Measurements from ENCODE around the gene CD69.
"Not testable (repeated sequence)": the region's sequence is repeated elsewhere in the genome, so short reads cannot be mapped to it uniquely, and the experiment has no call there.

The CD69 gene

DNA sequence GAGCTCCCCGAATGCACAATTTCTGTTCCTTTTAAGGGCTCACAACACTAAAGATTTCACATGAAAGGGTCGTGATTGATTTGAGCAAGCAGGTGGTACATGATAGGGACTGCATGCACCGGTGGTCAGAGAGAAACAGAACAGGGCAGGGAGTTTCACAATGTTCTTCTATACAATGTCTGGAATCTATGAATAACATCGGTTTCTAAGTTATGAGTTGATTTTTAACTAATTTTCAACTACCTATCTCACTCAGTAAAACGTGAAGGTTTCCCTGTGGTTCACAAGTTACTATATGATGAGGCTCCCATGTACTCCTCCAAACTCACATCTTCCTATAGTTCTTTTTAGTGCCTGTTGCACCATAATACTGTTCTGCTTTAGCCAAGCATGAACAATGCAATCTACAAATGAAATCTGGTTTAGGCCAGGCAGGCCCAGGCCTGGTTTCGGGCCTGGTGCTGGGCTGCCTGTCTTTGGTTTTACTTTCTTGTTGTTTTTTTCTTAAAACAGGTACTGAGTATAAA lies 47.6 kb downstream of the CD69 start:
- DNase-seq, result not testable (repeated sequence)

DNA sequence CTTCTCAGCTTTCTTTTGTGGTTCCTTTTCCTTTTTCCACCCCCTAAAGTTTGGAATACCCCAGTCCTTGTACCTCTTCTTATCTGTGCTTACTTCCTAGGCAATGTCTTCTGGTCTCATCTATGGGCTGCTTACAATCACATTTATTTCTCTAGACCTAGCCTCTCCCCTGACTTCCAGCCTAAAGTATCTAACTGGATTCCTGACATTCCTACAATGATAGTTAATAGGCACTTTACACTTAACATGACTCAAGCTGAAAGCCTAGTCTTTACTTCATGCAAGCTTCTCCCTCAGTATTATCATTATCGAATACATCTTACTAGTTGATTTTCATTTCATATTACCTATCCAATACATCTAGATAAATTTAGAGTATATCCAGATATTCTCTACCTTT lies 49.0 kb downstream of the CD69 start:
- DNase-seq, result no peak

DNA sequence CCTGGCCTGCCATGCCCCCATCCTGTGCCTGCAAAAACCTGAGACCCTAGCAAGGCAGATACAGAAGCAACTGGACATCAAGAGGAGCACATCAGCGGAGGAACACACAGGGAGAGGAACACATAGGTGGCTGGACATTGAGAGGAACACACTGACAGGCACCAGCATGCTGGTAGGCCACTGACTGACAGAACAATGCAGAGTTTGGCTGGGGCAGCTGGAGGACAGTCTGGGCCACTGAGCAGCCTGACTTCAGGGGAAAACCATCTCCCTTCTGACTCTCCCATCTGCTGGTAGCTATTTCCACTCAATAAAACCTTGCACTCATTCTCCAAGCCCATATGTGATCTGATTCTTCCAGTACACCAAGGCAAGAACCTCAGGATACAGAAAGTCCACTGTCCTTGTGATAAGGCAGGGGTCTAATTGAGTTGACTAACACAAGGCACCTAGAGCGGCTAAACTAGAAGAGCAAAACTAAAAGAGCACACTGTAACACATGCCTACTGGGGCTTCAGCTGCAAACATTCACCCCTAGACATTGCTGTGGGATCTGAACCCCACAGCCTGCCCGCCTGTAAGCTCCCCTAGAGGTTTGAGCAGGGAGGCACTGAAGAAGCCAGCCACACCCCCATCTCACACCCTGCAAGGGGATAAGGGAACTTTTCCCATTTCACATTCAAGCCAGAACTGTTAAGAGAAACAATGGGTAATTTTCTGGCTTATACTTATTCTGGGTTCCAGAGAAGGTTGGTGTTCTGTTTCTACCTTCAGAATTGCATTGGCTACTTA lies 49.9 kb downstream of the CD69 start:
- DNase-seq, result no peak

DNA sequence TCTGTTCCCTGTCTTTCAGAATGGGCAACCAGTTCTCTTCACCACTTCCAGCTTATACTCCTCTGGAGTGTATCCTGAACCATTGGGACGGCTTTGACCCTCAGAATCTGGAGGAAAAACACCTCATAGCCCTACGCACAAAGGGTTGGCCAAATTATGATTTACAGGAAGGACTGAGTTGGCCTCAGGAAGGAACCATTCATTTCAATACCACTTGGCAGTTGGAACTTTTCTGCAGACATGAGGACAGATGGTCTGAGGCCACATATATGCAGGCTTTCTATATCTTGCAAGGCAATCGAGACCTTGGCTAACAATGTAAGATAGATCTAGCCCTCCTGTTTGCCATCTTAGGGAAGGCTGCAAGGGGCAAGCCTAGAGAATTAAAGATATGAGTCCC lies 51.8 kb downstream of the CD69 start:
- DNase-seq, result no peak

DNA sequence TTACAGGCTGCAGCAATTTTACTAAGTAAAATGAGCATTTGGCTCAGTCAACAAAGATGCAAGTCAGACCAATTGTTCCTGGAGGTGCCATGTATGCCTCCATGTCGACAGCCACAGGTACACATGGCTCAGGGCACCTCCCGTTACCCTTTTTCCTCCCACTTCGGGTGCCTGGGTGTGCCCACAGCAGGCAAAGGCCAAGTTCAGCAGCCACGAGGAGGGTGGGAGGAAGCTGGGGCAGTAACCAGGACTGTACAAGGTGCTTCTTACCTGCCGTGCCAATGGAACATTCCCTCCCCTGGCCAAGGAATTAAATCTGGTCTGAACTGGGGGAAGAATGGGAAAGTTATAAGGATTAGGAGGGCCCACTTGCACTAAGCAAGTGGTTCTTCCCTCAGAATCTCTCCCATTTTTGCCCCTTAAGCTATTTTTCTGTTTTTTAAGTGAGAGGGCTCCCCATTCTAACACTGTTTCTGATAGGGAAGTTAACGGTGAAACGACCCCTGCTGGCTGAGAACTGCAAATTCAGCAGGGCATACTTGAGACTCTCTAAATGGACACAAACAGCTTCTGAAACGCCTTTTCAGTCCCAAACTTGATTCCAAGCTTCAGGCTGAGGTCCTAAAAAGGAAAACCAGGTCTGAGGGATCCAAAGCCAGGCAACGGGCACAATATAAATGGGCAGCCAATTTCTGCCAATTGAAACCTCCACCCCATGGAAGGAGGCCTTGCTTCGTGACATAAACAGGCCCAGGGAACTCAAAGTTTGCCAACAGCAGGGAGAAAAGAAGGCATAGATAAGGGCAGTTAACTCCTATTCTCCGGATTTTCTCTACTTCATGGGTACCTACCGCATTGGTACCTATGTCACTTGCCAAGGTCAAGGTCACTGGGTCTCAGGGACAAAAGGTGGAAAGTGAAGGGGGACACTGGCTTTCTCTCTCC lies 52.6 kb downstream of the CD69 start:
- DNase-seq, result peak; percentile 28 to 43

GRCh38 chr12:9707356-9707755 lies 53.3 kb downstream of the CD69 start:
- no peak for DNase-seq

- no peak for DNase-seq
Measured at GRCh38 chr12:9706086-9706685, 54.5 kb downstream of the CD69 start.

DNA sequence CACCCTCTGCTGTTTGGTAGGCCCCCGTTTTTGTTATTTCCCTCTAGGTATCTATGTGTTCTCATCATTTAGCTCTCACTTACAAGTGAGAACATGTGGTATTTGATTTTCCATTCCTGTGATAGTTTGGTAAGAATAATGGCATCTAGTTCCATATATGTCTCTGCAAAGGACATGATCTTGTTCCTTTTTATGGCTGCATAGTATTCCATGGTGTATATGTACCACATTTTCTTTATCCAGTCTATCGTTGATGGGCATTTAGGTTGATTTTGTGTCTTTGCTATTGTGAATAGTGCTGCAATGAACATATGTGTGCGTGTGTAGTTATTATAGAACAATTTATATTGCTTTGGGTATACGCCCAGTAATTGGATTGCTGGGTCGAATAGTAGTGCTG lies 56.1 kb downstream of the CD69 start:
- not testable (repeated sequence) for DNase-seq
